ENCODE data around the gene RAC3.

Gene RAC3

GRCh38 chr17:82058230-82058854 lies 26.9 kb downstream of the RAC3 start:
- Histone ChIP-seq H3K27ac (ENCODE audit: low read depth, low read length) (no peak overlapping the region), H3K9ac (ENCODE audit: low read length) (no peak overlapping the region), H3K9me2 (replicated peaks; ENCODE audit: insufficient read depth, low read length) (no peaks in the 10 kb centered on the region), H3F3A (ENCODE audit: insufficient read depth) (no peaks in the 10 kb centered on the region), H2AFZ (ENCODE audit: low read depth, low read length, severe bottlenecking) (no peak overlapping the region), H3K4me2 (ENCODE audit: low read depth, low read length, poor library complexity, severe bottlenecking) (no peak overlapping the region), H3K79me2 (ENCODE audit: insufficient read depth, low read length) (no peaks in the 10 kb centered on the region), H4K20me1 (ENCODE audit: low read depth, low read length) (no peaks in the 10 kb centered on the region), H3K27me3 (ENCODE audit: low read length) (no peaks in the 10 kb centered on the region), H3K9me3 (ENCODE audit: insufficient read depth, low read length) (no peaks in the 10 kb centered on the region), H3K4me3 (ENCODE audit: insufficient read depth, low read length, poor library complexity, severe bottlenecking) (no peak overlapping the region), H3K36me3 (ENCODE audit: low read length) (no peaks in the 10 kb centered on the region)
- no peak for TF ChIP-seq CTCF (IDR thresholded peaks at IDR 0.05; ENCODE audit: insufficient read depth, low read length, poor library complexity, severe bottlenecking)
- TF ChIP-seq EZH2phosphoT487 (conservative IDR thresholded peaks at IDR 0.05; ENCODE audit: low read length) = no peak

- no peaks in the 10 kb centered on the region for H3F3A ChIP-seq (ENCODE audit: insufficient read depth)
- H3K4me3 ChIP-seq (ENCODE audit: insufficient read depth, low read length, poor library complexity, severe bottlenecking) = no peak overlapping the region
- no peaks in the 10 kb centered on the region for H3K36me3 ChIP-seq (ENCODE audit: low read length)
- no peaks in the 10 kb centered on the region for H3K9me3 ChIP-seq (ENCODE audit: insufficient read depth, low read length)
- no peak for TF ChIP-seq CTCF (IDR thresholded peaks at IDR 0.05; ENCODE audit: insufficient read depth, low read length, poor library complexity, severe bottlenecking)
- no peak for TF ChIP-seq EZH2phosphoT487 (conservative IDR thresholded peaks at IDR 0.05; ENCODE audit: low read length)
- no peak overlapping the region for H2AFZ ChIP-seq (ENCODE audit: low read depth, low read length, severe bottlenecking)
- no peak overlapping the region for H3K4me2 ChIP-seq (ENCODE audit: low read depth, low read length, poor library complexity, severe bottlenecking)
- H4K20me1 ChIP-seq (ENCODE audit: low read depth, low read length) = no peaks in the 10 kb centered on the region
- no peak overlapping the region for H3K9ac ChIP-seq (ENCODE audit: low read length)
- no peaks in the 10 kb centered on the region for H3K9me2 ChIP-seq (replicated peaks; ENCODE audit: insufficient read depth, low read length)
- H3K27ac ChIP-seq (ENCODE audit: low read depth, low read length) = no peak overlapping the region
- H3K27me3 ChIP-seq (ENCODE audit: low read length) = no peaks in the 10 kb centered on the region
- no peaks in the 10 kb centered on the region for H3K79me2 ChIP-seq (ENCODE audit: insufficient read depth, low read length)
These were observed 27.4 kb downstream of the RAC3 start for GRCh38 chr17:82058855-82059249.

GRCh38 chr17:82059272-82060000 lies 28.0 kb downstream of the RAC3 start:
- H3K27me3 ChIP-seq (ENCODE audit: low read length) = no peaks in the 10 kb centered on the region
- H3K27ac ChIP-seq (ENCODE audit: low read depth, low read length) = no peak overlapping the region
- no peaks in the 10 kb centered on the region for H3K36me3 ChIP-seq (ENCODE audit: low read length)
- no peaks in the 10 kb centered on the region for H3K9me3 ChIP-seq (ENCODE audit: insufficient read depth, low read length)
- H4K20me1 ChIP-seq (ENCODE audit: low read depth, low read length) = no peaks in the 10 kb centered on the region
- H3F3A ChIP-seq (ENCODE audit: insufficient read depth) = no peaks in the 10 kb centered on the region
- H3K4me3 ChIP-seq (ENCODE audit: insufficient read depth, low read length, poor library complexity, severe bottlenecking) = no peak overlapping the region
- no peak overlapping the region for H2AFZ ChIP-seq (ENCODE audit: low read depth, low read length, severe bottlenecking)
- no peaks in the 10 kb centered on the region for H3K9me2 ChIP-seq (replicated peaks; ENCODE audit: insufficient read depth, low read length)
- H3K9ac ChIP-seq (ENCODE audit: low read length) = no peak overlapping the region
- H3K4me2 ChIP-seq (ENCODE audit: low read depth, low read length, poor library complexity, severe bottlenecking) = no peak overlapping the region
- H3K79me2 ChIP-seq (ENCODE audit: insufficient read depth, low read length) = no peaks in the 10 kb centered on the region
- no peak for TF ChIP-seq CTCF (IDR thresholded peaks at IDR 0.05; ENCODE audit: insufficient read depth, low read length, poor library complexity, severe bottlenecking)
